NCI-H1417 (cell line): ENCODE results near the gene PRODH2.
"Not testable (repeated sequence)": the region's sequence is repeated elsewhere in the genome, so short reads cannot be mapped to it uniquely, and the experiment has no call there.

Experiments used
- DNase-seq, 3 experiments: peaks; one replicate each; lab custom pipeline; 2025; lab: John Stamatoyannopoulos, UW

Gene PRODH2

DNA sequence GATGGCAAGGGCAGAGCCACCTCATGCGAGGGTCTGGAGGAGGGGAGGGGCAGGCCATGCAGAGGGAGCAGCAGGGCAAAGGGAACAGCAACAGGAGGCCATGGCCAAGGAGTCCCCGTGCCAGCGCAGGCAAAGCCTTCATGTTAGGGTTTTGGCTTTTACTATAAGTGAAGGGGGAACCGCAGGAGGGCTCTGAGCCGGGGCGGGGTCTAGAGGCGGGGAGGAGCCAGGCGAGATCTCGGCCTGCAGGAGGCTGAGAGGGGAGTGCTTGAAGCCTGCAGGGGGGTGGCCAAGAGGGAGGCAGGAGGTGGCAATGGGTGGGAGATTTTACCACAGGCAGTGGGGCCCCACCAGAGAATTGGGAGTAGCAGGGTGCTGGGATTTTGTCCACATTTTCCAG lies 31.0 kb downstream of the PRODH2 start:
- no peak for DNase-seq

DNA sequence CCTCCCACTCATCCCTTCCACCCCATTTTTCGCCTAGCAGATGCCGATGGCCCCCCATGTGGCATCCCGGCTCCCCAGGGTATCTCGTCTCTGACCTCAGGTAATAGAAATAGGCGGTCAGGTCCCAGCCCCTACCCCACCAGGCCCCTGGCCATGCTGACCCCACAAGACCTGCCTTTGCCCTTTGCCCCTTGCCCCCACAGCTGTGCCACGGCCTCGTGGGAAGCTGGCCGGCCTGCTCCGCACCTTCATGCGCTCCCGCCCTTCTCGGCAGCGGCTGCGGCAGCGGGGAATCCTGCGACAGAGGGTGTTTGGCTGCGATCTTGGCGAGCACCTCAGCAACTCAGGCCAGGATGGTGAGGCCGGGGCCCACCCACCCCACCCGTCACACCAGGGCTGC lies 31.9 kb downstream of the PRODH2 start:
- no peak for DNase-seq

DNA sequence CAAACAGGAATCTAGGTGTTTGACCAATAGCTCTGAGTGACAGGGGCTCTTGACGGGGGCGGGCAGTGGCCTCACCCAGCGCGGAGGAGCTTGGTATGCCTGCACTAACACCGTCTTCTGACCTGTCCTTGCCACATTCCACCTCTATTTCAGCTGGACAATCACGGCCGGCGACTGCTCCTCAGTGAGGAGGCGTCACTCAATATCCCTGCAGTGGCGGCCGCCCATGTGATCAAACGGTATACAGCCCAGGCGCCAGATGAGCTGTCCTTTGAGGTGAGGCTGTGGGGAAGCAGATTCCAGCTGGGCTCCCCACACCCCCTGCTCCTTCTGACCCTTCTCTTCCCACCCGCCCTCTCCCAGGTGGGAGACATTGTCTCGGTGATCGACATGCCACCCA lies 32.6 kb downstream of the PRODH2 start:
- no peak for DNase-seq

DNA sequence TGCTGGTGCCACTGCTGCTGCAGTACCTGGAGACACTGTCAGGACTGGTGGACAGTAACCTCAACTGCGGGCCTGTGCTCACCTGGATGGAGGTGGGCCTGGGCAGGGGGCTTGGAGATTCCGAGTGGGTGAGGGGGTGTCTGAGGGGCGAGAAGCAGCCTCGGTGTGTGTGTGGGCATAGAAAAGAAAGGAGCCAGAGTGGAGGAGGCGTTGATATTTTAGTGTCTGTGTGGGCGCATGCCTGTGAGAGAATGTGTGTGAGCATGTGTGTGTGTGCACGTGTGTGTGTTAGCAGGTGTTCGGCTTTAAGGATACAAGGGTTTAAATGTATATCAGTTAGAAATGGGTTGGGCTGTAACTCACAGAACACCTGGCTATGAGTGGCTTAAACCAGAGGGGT lies 33.6 kb downstream of the PRODH2 start:
- DNase-seq = no peak

DNA sequence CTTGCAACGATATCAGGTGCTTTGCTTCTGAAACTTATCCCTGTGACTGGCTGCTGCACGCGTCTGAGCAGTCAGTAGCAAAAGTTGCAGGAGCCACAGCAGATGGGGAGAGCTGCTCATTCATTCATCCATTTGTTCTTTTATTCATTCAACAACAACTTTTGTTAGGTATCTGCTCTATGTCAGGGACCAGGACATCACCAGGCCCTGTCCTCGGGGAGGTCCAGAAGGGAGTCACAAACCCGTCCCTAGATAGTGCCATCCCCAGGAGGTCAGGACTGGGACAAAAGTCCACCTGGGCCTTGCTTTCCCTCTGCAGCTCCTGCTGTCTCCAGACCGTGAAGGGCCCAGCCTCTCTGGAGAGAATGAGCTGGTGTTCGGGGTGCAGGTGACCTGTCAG lies 34.7 kb downstream of the PRODH2 start:
- DNase-seq = no peak

DNA sequence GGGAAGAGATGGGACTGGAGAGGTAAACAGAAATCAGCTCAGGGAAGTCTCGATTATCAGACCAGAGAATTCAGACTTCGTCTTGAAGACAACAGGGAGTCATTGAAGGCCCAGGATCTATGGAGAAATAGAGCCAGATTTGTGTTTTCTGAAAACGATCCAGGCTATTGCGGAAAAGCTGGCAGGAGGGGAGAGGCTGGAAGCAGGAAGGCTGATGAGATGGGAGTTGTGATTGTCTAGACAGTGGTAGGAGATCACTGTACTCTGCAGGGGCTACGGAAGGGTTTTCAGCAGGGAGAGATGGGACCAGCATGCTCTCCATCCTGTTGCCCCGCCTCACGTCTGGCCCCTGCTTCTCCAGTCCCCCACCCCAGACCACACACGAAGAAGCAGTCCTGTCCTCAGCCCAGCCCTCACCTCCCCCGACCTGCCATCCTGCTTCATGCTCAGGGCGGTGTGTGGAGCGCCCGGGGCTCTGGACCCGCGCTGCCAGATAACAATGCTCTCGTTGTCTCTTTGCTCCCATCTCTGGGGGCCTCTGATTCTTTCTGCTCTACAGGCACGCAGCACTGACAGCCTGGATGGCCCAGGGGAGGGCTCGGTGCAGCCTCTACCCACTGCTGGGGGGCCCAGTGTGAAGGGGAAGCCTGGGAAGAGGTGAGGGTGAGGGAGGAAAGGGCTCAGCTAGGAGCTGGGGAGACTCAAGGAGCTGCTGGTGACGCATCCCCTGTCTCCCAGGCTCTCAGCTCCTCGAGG lies 35.4 kb downstream of the PRODH2 start:
- DNase-seq = no peak

- DNase-seq = peak in 2 of 3 experiments; percentile 44 to 45
Observed at GRCh38 chr19:35776102-35776788, 36.4 kb downstream of the PRODH2 start.

DNA sequence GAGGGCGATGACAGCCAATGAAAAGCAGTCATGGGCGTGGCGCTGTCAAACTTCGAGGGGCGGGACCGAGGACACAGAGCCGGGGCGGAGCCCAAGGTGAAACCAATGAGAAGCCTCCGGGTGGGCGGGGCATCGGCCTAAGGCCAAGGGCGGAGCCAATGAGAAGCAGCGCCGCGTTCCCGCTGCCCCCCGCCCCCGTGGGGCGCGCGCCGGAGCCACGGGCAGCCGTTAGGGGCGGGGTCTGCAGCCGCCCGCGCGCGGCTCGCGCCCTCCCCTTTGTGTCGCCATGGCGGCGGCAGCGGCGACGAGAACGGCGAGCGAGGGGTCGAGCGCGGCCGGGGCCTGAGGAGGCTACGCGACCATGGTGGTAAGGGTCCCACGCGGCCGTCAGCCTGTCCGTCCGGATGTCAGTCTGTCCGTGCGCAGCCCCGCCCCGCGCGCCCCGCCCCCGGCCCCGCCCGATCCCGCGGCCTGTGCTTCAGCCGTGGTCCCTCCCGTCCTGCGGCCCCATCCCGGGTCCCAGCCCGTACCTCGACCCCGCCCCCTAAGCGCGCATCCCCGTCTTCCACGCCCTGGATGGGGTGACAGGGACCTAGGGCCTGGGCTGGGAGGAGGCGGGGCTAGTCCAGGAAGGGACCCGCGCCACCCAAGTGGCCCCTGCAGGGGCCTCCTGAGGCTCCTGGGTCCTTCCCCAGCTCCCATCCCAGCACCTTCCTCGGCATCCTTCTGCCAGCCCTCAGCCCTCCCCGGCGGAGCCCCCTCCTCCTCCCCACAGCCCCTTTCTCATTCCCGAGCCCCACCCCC lies 37.1 kb downstream of the PRODH2 start, which contains the start of gene ARHGAP33:
Gene ARHGAP33, plus strand, starts transcription at position 267 of the 804 bp plus-strand sequence. Its CDS starts 95 bp downstream, at position 362.
- DNase-seq = peak; percentile 96 to 100 (median 99)

- no peak for DNase-seq
Observed at GRCh38 chr19:35775046-35775297, 37.7 kb downstream of the PRODH2 start.

- DNase-seq = peak; percentile 16 to 66 (median 53)
Observed at GRCh38 chr19:35774274-35775045, 38.2 kb downstream of the PRODH2 start.

DNA sequence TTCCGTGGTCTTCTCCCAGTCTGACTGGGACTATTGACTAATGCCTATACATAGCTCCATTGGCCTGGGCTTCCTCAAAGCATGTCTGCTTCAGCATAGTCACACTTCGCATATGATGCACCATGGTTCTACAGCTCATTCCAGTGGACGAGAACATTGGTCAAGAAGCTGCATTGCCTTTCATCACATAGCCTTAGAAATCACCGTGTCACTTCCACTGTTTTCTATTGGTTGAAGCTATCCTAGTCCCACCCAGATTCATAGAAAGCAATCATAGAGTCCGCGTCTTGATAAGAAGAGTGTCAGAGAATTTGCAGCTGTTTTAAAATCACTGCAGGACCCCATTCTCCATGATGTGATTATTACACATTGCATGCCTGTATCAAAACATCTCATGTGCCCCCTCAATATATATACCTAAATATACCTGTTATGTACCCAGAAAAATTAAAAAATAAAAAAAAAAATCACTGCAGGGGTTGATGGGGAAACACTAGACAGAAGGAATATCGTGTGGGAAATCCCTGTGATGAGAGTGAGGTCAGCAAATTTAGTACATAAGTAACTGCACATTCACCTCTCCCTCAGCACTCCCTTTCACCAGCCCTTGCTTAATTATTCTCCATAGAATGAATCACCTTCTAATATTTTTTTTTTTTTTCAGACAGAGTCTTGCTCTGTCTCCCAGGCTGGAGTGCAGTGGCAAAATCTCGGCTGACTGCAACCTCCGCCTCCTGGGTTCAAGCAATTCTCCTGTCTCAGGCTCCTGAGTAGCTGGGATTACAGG lies 39.4 kb downstream of the PRODH2 start:
- DNase-seq = peak in 1 of 3 experiments; percentile 26

- DNase-seq = not testable (repeated sequence)
Observed at GRCh38 chr19:35772362-35772761, 40.3 kb downstream of the PRODH2 start.

- DNase-seq = no peak
Observed at GRCh38 chr19:35768082-35768421, 44.6 kb downstream of the PRODH2 start.

DNA sequence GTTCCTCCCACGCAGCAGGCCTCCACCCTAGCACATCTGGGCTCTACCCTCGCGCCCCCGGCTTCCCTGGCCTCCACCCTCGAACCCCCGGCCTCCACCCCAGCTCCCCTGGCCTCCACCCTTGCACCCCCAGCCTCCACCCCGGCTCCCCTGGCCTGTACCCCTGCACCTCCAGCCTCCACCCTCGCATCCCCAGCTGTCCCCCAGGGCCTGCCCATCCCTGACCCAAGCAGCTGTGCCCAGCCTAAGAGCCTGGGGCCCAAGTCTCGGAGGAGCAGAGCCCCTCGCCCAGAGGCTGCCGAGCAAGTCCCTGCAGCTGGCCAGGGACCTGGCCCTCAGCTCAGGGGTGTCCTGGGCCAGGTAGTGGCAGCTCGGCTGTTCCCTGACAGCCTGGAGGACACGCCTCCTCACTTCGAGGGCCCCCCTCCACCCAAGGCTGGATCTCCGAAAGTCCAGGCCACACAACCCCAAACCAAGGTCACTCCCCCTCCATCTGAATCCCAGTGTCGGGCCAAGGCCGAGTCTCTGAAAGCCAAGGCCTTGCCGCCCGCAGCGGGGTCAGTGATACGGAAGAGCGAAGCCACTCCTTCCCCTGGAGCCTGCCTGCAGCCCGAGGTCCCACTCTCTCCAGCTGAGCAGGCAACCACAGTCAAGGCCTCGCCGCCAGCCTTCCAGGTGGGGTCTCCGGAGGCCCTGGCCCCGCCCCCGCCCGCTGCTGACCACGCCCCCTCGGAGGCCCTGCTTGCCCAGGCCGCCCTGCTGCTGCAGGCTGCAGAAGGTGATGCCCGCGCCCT lies 45.2 kb downstream of the PRODH2 start:
- peak in 1 of 3 experiments; percentile 11 for DNase-seq

DNA sequence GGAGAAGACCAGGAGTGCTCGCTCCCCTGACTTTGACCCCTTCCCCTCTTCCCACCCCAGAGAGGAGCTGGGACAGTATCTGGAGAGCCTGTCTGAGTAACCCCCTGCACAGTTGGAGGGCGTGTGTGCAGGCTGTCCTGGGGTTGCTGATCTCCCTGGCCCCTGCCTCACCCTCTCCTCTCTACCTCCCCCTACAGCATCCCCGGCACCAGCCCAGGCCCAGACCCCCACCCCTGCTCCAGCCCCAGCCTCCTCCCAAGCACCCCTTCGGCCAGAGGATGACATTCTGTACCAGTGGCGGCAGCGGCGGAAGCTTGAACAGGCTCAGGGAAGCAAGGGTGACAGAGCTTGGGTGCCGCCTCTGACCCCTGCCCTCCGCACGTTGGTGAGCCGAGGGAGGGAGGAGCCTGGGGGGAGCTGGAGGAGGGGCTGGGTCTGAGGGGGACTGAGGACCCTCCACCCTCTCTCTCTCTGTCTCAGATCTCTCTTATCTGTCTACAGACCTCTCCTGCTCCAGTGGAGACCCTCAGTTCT lies 46.0 kb downstream of the PRODH2 start:
- no peak for DNase-seq

- DNase-seq = no peak
Observed at GRCh38 chr19:35764432-35765315, 48.0 kb downstream of the PRODH2 start.

DNA sequence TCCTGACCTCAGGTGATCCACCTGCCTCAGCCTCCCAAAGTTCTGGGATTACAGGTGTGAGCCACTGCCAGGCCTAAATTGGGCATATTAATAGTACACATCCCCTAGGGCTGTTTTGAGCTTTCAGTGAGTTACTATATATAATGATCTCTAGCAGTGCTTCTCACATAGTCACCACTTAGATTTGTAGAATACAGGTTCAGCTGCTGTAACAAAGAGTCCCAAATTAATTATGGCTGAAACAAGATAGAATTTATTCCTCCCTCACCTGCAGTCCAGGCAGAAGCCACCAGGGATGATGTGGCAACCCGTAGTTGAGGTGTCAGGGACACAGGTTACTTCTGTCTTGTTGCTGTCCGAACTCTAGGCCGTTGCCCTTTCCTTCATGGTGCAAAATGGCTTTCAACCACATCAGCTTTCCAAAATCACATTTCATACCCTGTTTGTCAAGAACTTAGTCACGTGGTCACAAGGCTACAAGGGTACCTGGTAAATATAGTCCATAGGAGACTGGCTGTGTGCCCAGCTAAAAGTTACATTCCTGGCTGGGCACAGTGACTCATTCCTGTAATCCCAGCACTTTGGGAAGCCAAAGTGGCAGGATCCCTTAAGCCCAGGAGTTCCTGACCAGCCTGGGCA lies 51.8 kb downstream of the PRODH2 start:
- no peak for DNase-seq

GRCh38 chr19:35759697-35760096 lies 52.9 kb downstream of the PRODH2 start:
- no peak for DNase-seq
